Measurements from ENCODE around the gene HLA-DRB1.
"Not testable (repeated sequence)": the region's sequence is repeated elsewhere in the genome, so short reads cannot be mapped to it uniquely, and the experiment has no call there.

The HLA-DRB1 gene

DNA sequence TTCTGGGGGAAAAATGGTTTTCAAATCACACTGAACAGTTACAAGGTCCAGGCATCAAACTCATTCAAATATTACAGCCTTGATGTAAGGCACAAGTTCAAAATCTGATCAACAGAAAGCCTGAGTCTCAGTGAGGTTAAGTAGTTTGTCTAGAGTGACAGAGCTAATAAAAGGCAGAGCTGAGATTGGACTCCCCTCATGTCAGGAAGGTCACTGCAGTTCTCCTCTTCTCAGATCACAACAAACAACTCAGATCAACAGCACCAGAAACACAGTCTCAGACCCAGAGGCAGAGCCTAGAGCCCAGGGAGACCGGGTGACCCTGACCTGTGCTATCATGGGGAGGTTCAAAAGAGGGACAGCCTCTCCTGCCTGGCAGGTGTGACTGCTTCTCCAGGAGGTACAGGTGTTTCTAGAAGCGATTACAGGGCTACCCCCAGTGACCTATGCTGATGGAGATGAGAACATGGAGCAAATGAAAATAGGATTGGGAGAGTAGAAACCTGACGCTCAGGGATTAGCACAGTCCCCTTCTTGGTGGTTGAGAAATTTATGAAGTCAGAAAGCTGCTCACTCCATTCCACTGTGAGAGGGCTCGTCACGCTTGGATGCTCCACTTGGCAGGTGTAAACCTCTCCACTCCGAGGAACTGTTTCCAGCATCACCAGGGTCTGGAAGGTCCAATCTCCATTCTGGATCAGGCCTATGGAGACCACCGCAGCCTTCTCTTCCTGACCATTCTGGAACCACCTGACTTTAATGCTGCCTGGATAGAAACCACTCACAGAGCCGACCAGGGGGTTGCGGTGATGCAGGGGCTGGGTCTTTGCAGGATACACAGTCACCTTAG lies 35.3 kb downstream of the HLA-DRB1 start:
- no peak for FAIRE-seq

- no peak for FAIRE-seq
Measured at GRCh38 chr6:32553037-32553742, 36.5 kb downstream of the HLA-DRB1 start.

- FAIRE-seq: no peak
Measured at GRCh38 chr6:32551410-32551809, 38.2 kb downstream of the HLA-DRB1 start.

- FAIRE-seq: no peak
Measured at GRCh38 chr6:32539839-32540238, 49.8 kb downstream of the HLA-DRB1 start.

DNA sequence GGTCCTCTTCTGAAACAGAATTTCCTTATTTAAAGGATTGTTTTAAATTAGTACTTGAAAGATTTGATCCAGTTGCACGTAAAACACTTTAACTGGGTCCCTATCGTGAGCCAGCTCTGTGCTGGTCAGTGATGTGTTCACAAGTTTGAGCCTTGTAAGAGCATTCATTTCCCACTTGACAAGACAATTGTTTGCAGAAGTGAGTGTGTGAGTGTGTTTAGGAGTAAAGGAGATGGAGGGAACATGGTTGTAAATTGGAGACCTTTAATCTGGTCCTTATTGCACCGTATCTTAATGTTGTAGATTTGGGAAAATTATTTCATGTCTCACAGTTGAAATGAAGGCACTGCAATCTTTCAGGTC lies 59.2 kb downstream of the HLA-DRB1 start:
- FAIRE-seq: not testable (repeated sequence)

- FAIRE-seq: peak; percentile 77
Measured at GRCh38 chr6:32529697-32530430, 59.8 kb downstream of the HLA-DRB1 start, which contains the start of gene HLA-DRB5. Gene HLA-DRB5, minus strand, starts transcription at chr6:32530287. Its CDS starts 63 bp downstream, at chr6:32530224.

Data from TTC549 (cell line).